Activated CD4-positive, alpha-beta T cell treated with anti-CD3 and anti-CD28 coated beads, Interleukin-2, amount 50 U/mL, for 1 hour (primary cell): ENCODE data around the gene DGKB.

Experiments used
- DNase-seq: peaks from one replicate; pipeline ENCODE4 v3.0.0-alpha.2; 2020

Gene DGKB

GRCh38 chr7:14818871-14819270 is 83.7 kb downstream of the DGKB start:
- no peak for DNase-seq

GRCh38 chr7:14817829-14818614 is 84.5 kb downstream of the DGKB start:
- no peak for DNase-seq

DNA sequence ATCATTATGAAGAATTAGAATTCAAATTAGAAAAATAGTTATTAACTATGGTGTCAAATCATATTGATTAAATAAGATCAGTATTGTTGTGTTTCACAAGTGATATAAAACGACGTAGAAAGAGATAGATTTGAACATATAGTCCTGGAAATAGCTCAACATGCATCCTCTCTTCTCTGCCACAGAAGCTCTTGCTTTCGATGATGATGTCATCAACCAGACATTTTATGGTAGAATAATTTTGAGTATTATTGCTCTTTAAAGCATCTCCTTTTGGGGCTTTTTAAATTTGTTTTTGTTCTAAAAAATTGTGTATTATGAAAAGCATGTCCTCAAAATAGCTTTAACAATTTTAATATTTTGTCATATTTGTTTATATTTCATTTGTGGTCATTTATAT is 95.0 kb downstream of the DGKB start:
- no peak for DNase-seq

DNA sequence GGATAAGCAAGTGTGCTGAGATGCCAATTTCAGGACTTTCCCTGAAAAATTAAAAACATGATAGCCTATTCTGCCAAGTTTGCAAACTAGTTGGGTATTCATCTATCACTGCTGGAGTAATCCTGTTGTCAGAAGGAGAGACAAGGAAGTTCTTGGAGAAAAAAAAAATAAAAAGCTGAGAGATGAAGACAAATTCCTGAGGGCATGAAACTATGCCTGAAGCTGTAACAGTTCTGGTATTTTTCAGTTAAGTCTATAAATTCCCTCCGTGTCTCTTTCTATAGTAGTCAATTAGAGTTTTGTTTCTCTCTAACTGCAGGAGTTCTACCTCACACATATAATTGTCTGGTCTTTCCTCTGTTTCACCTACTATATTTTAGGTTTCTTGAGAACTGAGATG is 95.7 kb downstream of the DGKB start:
- DNase-seq = no peak

GRCh38 chr7:14805105-14805719 is 97.3 kb downstream of the DGKB start:
- no peak for DNase-seq

- DNase-seq = no peak
These were observed 101.9 kb downstream of the DGKB start for GRCh38 chr7:14800664-14801063.

DNA sequence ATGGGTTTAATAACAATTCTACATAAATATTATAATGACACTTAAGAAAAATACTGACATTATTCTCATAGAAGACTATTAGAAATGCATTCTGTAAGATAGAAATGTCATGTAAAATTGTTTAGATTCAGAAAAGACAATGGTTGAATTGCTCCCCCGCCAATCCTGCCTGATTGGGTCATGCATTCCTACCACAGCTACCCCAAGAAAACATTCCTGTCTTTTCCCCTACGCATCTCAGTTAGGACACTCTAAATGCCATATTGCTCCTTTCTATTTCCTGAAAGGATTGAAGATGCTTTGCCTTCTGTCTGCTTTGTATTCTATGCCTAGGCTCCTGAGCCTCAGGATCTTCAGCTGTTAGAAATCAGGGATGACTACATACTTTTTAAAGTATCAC is 109.4 kb downstream of the DGKB start:
- no peak for DNase-seq

DNA sequence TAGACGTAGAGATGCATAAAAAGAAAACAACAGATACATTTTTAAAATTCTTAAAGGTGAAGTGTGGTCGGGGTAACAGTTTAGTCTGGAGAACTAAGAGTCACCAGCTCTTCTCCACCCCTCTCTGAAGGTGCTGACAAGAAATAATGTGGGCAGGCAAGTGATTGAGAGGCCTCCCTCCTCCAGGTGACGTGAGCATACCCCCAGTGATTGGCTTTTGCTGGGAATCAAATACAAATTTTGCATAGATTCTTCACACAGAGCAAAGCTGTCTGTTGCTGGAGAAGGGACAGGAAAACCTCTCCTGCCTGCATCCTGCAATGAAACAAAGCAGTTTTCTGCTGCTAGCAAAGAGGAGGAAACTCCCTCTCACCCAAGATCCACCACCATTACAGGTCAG is 115.0 kb downstream of the DGKB start:
- no peak for DNase-seq

DNA sequence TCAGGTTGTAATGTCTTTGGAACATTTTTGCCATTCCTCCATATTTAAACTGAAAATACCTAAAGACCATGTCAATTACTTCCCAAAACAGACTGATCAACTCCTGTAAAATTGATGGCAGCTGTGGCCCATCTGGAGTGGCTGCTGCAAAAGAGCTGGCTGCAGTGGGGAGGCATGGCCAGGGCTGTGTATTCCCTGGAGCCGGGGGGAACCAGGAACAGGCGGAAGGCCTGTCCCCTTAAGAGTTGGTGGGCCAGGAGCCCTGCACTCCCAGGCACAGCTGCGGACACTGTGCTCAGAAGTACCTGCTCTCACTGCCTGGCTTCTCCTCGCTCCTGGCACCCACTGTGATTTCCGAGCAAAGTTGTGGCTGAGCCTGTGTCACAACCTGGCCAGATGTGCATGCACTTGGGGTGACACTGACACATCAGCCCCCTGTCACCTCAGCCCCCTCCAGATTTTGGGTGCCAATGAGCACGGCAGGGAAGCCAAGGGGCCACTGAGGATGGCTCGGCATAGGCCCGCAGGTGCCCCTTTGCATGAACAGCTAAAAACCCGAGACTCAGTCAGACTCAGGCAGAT is 116.1 kb downstream of the DGKB start:
- DNase-seq = no peak

GRCh38 chr7:14777806-14778205 is 124.7 kb downstream of the DGKB start:
- DNase-seq = no peak

DNA sequence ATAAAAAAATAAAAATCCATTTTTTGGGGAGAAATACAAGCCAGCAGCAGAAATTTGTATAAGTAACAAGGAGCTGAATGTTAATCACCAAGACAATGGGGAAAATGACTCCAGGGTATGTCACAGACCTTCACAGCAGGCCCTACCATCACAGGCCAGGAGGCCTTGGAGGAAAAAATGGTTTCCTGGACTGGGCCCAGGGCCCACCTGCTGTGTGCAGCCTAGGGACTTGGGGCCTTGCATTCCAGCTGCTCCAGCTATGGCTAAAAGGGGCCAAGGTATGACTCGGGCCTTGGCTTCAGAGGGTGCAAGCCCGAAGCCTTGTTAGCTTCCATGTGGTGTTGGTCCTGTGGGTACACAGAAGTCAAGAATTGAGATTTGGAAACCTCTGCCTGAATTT is 126.3 kb downstream of the DGKB start:
- DNase-seq = no peak

DNA sequence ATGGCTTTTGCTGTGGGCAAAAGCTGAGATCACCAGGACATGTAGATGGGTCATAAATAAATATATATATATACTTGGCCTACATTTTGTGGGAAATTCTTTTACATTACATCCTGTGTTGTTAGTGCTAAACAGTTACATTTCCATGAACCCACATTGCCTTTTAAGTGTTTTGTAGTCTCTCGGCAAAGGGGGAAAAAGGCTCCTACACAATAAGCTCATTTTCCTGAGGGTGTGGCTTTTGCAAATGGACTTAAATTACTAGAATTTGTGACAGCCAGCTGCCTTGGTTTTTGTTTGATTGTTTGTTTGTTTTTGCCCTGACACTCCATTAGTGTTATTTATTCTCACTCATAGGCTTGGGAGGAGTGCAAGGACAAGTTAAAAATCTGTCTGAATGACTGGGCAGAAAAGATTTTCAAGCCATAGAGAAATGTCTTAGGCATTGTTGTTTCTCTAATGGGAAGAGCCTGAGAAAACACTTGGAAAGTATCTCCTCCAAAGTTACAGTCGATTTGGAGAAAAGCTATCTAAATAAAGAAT is 128.8 kb downstream of the DGKB start:
- no peak for DNase-seq

GRCh38 chr7:14770614-14771013 is 131.9 kb downstream of the DGKB start:
- DNase-seq = no peak

DNA sequence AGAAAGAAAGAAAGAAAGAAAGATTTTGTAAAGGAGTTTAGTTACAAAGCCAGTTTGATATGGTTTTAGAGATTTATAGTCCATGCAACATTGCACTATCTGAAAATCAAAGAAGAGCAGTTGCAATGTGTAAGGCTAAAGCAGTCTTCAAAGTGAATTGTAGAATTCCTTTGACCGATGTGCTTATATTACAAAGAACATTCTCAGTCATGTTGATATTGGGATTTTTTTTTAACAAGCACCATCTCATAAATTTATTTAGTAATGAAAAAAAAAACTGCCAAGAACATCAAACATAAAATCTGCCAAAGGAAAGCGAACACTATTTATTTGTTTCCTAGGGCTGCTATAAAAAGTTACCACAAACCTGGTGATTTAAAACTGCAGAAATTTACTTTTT is 133.3 kb downstream of the DGKB start:
- no peak for DNase-seq

DNA sequence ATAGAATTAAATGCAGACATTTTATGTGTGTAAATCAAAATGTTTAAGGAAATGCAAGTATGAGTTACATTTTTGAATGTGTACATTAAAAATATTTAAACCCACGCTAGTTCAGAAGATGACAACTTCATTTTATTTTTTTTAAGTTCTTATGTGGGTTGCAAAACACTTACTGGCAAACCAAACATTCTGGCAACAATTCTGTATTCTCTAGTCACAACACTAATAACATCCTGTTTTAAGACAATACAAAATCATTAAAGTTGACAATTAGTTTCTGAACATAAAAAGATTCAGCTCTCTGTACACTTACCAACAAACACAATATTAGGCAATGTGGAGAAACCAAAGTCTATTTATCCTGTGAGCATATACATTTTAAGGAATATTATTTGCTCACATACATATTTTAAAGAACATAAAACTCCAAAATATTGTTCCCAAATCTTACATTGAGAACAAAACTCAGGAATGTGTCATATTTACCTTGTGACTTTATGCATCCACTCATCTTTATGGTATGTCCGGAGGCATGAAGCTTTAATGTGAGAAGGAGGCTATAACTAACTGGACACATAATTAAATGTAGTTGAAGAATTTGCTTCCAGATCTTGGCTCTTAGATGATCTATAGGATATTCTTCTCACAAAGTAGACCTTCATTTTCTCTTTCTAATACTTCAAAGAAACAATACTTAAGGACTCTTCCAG is 134.7 kb downstream of the DGKB start:
- no peak for DNase-seq

DNA sequence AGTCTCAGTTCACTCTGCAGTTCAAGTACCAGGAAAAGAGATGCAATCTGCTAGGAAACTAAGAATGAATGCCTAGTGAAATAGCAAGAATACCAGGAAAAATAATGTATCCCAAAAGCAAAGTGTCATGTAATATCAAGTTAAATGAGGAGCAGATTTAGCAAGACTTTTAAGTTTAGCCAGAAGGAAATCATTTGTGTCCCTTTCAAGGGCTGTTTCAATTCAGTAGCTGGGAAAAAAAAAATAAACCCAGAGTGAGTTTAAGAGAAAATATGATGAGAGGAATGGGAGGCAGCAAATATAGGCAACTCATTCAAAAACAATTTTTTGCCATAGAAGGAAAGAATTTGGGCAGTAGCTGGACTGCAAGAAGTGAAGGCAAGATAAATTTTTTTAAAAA is 135.8 kb downstream of the DGKB start:
- DNase-seq = no peak

DNA sequence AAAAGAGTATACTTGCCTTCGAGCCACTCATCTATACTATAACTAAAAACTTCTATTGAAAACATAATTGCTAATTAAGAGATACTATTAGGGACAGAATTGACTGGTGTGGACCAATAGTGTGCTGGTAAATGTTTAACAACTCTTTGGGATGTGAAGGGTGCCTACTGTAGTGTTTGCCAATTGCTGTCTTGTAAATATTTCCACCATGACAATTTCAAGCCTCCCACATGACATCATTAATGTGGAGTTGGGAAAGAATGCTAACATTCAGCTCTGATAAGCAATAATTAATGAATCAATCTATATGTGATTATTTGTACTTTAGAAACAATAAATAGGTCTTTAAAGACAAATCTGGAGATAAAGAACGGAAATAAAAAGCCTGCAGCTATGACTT is 136.8 kb downstream of the DGKB start:
- DNase-seq = no peak

DNA sequence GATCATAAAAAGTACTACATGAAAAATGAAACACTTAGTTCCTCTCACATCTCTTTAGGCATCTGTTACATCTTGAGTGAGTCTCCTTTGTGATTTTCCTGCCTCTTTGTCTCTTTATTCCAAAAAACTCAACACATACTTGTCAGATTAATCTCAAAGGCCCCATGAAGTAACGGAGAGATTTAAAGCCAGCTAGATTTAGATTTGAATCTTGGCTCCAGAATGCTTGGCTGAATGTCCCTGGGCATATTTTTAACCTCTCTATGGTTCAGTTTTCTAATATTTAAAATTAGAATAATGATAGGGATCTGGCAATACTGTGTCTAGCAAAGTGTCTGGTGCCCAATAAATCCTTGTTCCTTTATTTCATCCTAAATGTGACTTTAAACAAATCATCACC is 140.0 kb downstream of the DGKB start:
- DNase-seq = no peak

- no peak for DNase-seq
These were observed 140.8 kb downstream of the DGKB start for GRCh38 chr7:14761510-14762296.

DNA sequence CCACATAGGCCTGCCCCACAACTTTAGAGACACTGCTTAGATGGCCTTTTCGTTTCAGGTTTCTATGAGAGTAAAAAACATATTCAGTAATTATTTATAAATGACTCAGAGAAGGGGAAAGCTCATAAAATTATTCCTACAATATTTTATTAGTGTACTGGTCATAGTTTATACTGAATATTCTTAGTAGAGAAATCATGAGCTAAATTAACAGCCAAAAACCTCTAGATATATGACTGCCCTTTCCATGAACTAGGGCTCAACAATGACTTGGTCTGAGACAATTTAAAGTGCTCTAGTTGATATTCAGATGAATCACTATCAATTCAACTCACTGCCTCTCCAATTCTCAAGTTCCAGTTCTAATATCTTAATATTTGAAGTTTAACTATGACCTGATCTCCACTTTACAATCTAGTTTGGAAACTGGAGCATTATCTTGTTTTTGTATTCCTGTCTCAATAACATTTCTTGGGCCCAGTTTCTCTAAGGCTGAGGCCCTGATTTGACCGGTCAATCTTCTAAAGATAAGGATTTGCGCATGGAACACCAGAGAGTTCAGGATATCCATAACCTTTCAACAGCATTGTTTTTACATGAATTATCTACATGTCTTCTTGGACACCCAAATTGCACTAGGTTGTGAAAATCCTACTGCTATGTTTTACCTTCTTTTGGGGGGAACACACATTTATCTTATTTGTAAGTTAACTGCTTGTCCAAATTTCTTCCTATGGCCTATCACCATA is 141.6 kb downstream of the DGKB start:
- no peak for DNase-seq

- no peak for DNase-seq
These were observed 142.8 kb downstream of the DGKB start for GRCh38 chr7:14759785-14760184.

GRCh38 chr7:14754631-14755030 is 147.9 kb downstream of the DGKB start:
- DNase-seq = no peak
